GM21619 (cell line): ENCODE results near the gene RAB11A.

Source experiments
- ATAC-seq: cut with Tn5 transposase; IDR thresholded peaks from one replicate; pipeline ENCODE4 v1.9.1; 2021; ENCODE audit not compliant: unreplicated experiment

The RAB11A gene

GRCh38 chr15:65914981-65915925, 46.0 kb downstream of the RAB11A start:
- ATAC-seq = no peak

- ATAC-seq = no peak
These were observed 46.9 kb downstream of the RAB11A start for GRCh38 chr15:65916041-65916663.

DNA sequence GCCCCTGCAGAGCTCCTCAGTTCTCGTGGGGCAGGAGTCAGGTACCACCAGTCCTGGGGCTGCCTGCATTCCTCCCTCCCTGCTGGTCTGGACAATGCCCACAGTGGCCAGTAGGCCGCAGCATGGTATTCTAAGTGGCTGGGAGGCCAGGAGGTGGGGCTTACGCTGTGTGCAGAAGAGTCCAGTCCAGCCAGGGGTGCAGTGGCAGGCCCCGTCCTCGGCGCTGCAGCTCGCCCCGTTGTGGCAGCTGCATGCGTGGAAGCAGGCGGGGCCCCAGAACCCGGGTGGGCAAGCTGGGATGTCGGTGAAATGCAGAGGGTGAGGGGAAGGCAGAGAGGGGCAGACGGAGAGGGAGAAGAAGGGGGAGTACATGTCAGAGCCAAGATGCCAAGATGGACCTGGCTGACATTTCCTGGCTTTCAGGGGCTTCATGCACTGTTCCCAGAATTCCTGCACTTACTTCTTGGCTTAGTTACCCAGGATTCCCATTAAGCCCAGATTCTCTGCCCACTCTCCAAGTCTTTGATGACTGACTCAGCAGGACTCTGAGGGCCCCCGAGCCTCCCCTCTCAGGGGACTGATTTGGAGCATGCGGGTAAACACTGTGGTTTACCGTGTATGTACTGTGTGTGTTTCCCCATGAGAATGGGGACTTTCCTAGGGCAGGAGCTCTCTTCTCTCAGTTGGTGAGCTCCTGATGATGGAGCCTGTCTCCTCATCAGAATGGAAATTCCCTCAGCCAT, 47.5 kb downstream of the RAB11A start:
- ATAC-seq = peak; percentile 51

GRCh38 chr15:65917407-65917756, 48.1 kb downstream of the RAB11A start:
- no peak for ATAC-seq

DNA sequence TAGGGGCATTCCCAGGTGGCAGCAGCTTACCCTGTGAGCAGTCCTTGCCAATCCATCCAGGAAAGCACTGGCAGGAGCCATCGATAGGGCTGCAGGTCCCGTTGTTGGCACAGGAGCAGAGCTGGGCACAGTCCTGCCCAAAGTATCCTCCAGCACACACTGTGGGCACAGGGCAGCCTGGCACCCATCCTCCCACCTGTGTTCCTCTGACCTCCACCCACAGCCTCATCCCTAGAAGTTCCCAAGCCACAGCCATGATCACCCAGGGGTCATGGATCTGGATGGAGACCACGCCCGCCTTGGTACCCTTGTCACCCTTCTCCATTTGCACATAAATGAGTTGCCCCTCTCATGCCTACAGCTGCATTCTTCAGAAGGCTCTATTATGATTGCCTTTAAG, 48.6 kb downstream of the RAB11A start:
- ATAC-seq = no peak

DNA sequence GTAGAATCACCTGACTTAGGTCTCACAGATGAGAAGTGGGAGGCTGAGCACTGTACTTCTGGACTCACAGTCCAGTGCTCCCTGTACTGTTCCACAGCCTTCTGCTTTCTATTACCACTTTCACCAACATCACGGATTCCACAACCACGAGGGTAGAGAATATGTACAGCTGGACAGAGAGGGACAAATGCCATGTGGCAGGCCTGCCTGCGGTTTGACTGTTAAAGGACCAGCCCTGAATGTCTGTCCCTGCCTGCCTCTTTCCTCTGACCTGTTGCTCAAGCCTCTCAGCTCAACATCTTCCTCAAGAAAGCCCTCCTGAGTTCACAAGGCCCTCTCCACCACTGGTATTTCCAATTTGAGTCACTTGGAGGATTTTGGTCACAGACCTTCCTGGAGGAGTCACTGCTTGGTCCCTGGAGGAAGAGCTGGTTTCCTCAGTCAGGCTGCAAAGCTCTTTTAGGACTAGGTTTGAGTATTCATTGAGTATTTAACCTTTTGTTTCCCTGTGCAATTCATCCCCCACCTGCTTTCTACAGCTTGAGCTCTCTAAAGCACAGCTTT, 49.1 kb downstream of the RAB11A start:
- no peak for ATAC-seq

DNA sequence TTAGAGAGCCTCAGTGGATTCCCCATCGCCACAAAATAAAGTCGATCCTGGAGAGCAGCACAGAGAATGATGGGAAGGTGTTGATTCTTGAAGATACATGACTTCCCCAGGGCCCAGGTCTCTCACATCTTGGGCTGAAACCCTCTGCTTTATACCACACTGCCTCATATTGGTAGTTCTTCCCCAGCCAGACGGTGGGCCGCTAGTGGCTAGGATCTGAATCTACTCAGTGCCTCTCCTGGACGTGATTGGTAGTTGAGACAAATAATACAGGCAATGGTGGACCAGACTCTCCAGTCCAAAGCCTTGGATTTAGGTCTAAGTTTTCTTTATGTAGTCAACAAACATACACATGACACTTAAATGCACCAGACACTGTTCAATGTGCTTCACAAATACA, 49.7 kb downstream of the RAB11A start:
- no peak for ATAC-seq

GRCh38 chr15:65919353-65919752, 50.1 kb downstream of the RAB11A start:
- no peak for ATAC-seq

DNA sequence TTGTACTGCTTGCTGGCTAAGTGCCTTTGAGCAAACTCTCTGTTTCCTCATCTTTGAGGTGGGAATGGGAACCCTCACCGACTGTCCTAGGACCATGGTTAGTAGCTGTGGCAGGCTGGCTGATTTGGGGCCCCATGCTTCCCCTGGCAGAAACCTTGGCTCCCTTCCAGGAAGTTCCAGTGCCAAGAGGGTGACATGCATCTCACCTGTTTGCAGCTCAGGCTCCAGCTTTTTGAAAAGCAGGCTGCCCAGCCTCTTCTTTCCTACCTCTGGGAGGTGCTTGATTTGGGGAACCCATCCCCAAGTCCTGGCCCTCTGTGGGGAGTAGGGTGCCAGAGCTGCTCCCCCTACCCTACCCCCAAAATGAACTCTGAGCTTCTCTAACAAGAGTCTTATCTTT, 50.8 kb downstream of the RAB11A start:
- no peak for ATAC-seq

DNA sequence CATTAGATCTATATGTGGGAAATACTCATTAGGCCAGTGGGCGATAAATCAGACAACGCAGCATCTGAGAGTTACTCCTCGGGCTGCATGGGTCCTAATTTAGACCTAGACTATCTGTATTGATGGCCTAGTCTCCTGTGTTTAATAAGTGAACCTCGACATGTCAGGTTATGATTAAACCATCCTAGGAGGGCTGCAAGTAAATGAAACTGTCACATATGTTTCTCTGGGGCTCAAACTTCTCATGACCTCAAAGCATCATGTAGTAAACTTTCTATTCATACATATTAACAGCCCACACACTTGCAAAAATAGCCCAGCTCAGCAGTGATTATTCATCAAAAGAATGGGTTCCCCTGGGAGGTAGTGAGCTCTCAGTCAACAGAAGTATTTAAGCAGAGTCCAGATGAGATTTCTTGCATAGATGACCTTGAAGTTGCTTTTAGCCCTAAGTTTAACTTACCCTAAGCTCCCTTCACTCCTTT, 51.6 kb downstream of the RAB11A start:
- ATAC-seq = peak; percentile 43

- no peak for ATAC-seq
These were observed 52.5 kb downstream of the RAB11A start for GRCh38 chr15:65921780-65922179.

DNA sequence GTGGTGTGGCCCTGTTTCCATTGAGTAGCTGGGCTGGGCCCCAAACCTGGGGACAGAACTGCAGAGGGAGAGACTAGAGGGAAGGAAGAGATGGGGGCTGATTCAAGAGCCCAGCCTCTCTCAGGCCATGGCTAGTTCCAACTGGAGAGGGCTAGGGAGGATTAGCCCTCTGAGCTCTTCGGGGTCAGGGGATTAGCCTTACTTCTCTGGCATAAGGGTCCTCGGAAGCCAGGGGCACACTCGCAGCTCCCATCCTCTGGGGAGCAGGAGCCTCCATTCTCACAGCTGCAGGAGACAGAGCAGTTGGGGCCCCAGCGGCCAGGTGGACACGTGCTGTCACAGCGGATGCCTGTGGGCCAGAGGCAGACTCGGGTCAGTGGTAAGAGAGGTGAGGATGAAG, 53.3 kb downstream of the RAB11A start:
- no peak for ATAC-seq

- no peak for ATAC-seq
These were observed 54.0 kb downstream of the RAB11A start for GRCh38 chr15:65923264-65923663.

- ATAC-seq = no peak
These were observed 54.7 kb downstream of the RAB11A start for GRCh38 chr15:65924004-65924403.

- no peak for ATAC-seq
These were observed 56.0 kb downstream of the RAB11A start for GRCh38 chr15:65925338-65925737.

DNA sequence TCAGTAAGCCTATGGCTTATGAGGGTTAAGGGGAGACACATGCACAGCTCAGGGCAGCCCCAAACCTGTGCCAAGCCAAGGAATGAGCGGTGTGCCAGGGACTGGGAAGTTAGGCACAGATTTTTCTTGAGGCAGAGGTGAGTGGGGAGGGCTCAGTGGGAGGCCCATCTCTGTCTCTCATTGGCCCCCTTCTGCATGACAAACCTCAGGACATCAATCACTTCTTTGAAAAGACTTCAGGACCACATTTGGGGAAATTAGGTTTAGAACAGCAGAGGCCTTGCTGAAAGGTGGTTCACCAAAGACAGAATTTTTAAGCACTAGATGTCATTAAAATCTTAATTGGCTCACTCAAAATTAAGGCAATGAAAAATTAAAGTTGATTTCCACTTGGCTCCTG, 57.2 kb downstream of the RAB11A start:
- peak; percentile 15 for ATAC-seq

DNA sequence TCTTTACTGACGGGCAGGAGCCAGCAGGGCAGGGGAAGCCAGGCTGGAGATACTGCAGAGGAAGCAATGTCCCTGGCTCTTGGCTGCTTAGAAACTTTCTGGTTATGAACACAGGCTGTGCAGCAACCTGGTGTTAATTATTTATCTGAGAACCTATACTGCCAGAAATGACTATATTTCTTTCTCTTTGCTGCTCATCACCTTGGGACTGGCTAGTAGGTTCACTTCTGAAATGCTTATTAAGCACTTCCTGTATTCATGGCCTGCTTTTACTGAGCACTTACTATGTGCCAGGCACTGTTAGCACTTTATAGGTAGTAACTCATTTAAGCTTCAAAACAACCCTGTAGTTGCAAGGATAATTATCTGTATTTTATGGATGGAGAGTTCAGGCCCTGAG, 57.6 kb downstream of the RAB11A start:
- ATAC-seq = peak; percentile 65

- no peak for ATAC-seq
These were observed 58.3 kb downstream of the RAB11A start for GRCh38 chr15:65927545-65927944.

- no peak for ATAC-seq
These were observed 60.3 kb downstream of the RAB11A start for GRCh38 chr15:65929573-65929972.

- ATAC-seq = no peak
These were observed 60.8 kb downstream of the RAB11A start for GRCh38 chr15:65930134-65930533.

- no peak for ATAC-seq
These were observed 61.9 kb downstream of the RAB11A start for GRCh38 chr15:65931221-65931620.
